Measurements from ENCODE around the gene MON1B.
"Not testable (repeated sequence)": the region's sequence is repeated elsewhere in the genome, so short reads cannot be mapped to it uniquely, and the experiment has no call there.

The MON1B gene

DNA sequence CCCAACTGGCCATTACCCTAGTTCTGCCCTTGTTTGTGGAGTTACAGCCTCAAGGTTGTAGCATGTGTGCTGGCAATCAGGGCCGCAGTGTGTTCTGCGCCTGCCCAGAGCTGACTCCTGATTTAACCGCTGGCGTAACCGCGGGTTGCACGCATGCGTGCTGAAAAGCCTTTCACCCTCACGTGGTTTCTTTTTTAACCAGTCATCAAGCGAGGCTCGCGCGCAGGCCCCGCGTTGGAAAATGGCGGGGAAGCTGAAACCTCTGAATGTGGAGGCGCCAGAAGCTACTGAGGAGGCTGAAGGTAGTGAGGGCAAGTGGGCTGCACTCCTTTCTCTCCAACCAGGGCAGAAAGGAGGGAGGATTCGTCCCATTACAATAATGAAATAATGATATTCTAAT is 8.2 kb downstream of the MON1B start, which contains the start of gene SYCE1L:
Gene SYCE1L, plus strand, starts transcription at position 198 of the 400 bp plus-strand sequence. Its CDS starts 44 bp downstream, at position 242.
- no peak for DNase-seq

- DNase-seq, result no peak
Observed at GRCh38 chr16:77206533-77206932, 15.5 kb downstream of the MON1B start.

GRCh38 chr16:77207030-77207429 is 16.0 kb downstream of the MON1B start:
- no peak for DNase-seq

GRCh38 chr16:77208382-77208781 is 17.4 kb downstream of the MON1B start:
- no peak for DNase-seq

DNA sequence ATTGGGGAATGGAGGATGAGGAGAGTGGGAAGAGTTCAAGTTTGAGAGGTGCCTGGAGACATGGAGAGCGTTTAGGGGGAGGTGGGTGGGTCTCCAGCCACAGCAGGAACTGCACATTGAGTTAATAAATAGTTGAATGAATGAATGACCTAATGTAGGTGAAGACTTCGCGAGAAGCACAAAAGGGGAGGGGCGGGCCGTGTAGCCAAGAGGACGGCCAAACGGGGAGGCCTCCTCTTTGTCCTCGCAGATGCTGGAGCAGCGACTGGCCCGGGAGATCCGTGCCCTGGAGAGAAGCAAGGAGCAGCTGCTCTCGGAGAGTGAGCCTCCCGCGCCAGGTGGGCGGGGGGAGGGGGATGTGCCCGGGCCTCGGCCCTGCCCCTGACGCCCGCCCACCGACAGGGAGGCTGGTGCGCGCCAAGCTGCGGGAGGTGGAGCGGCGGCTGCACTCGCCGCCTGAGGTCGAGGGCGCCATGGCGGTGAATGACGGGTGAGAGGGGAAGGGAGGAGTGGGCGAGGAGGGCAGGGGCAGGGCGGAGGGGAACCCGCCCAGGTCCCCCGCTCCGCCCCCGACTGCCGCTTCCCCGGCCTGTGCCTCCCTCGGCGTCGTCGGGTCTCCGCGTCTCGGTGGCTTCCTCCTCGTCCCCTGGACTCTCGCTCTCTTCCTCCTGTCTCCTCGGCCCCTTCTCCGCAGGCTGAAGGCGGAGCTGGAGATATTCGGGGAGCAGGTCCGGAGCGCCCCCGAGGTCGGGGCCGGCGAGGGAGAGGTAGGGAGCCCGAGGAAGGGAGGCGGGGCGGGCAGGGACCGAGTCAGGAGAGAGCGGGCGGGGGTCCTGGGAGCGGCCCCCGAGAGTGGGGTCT is 21.1 kb downstream of the MON1B start:
- peak; percentile 89 for DNase-seq

- DNase-seq, result peak; percentile 57
Observed at GRCh38 chr16:77212741-77213541, 22.0 kb downstream of the MON1B start.

DNA sequence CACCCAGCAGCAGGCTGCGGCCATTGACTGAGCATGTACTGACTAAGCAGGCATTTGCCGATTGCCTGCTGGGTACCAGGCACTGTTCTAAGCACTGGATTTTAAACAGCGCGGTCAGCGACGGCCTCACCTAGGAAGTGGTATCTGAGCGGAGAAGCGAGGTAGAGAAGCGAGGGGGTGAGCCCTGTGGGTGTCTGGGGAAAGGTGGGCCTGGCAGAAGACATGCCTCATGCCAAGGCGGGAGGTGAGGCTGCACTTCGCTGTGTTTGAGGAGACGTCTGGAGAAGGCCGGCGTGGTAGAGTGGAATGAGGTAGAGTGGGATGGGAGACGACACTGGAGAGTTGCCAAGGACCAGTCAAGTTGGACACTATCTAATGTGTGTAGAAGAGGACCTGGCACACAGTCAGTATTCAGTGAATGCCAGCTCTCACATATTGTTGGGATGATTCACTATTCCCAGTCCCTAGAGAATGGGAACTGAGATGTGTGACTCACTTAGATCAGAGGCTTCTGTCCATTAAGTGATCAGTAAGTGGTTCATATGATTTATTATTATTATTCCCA is 22.6 kb downstream of the MON1B start:
- no peak for DNase-seq

GRCh38 chr16:77214411-77215138 is 23.6 kb downstream of the MON1B start:
- no peak for DNase-seq

- DNase-seq, result no peak
Observed at GRCh38 chr16:77219437-77219836, 28.4 kb downstream of the MON1B start.

DNA sequence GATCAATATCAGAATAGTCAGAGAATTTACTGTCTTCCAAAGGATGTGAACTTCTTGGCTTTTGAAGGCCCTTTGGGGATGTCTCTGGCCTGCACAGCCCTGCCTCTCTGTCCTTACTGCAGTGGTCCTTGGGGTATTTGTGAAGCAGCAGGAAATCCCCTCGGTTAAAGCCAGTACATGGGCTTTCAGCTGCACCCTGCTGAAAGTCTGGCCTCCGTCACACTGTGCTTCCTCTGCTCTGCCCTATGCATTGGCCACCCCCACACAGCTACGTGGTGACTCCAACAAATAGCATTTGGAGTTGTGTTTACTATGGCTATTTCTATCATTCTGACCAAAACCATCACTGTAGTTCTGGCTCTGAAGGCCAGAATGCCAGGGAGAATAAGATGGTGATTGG is 29.4 kb downstream of the MON1B start:
- DNase-seq, result no peak

GRCh38 chr16:77221482-77221881 is 30.5 kb downstream of the MON1B start:
- DNase-seq, result no peak

DNA sequence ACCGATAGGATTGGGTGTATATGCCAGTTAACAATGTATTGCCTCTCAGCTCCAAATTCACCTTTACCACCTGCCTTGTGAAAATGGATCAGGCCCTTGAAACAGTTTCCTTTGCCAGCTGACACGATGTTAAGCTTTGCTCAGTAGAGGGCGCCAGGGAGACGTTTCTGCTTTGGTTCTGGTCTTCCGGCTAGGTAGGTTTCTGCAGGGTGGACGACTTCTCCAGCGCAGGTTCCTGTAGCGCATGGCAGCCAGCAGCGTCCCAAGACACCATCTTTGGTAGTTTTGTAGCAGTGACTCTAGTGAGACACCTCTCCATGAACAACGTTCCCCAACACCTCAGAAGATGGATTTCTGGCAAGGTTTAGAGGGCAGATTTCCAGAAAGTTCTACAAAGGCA is 32.2 kb downstream of the MON1B start:
- DNase-seq, result no peak

DNA sequence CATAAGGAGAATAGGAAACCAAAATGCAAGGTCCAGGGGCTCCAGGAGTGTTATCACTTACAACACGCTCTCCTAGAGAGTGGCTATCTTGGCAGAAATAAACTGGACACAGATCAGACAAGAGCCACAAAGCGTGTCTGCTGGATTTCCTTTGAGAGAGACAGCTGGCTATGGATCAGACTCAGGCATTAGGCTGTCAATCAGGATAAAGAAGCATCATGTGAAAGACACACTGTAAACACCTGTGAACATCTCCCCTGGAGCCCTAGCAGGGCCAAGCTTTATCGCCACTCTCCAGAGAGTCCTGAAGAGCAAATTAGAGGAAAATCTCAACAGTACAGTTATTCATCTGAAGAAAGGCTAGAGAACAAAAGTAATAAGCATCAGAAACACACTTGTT is 34.2 kb downstream of the MON1B start:
- DNase-seq, result no peak

GRCh38 chr16:77227745-77228144 is 36.8 kb downstream of the MON1B start:
- no peak for DNase-seq

GRCh38 chr16:77231047-77231446 is 40.1 kb downstream of the MON1B start:
- no peak for DNase-seq

GRCh38 chr16:77233799-77234519 is 43.0 kb downstream of the MON1B start:
- DNase-seq, result no peak

DNA sequence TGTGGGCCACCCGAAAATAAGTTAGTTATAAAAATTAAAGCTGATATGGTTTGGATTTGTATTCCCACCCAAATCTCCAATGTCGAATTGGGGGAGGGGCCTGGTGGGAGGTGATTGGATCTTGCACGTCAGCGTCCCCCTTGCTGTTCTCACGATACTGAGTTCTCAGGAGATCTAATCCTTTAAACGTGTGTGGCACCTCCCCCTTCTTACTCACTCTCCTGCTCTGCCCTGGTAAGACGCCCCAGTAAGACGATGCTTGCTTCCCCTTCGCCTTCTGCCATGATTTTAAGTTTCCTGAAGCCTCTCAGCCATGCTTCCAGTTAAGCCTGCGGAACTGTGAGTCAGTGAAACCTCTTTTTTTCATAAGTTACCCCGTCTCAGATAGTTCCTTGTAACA is 43.6 kb downstream of the MON1B start:
- no peak for DNase-seq

DNA sequence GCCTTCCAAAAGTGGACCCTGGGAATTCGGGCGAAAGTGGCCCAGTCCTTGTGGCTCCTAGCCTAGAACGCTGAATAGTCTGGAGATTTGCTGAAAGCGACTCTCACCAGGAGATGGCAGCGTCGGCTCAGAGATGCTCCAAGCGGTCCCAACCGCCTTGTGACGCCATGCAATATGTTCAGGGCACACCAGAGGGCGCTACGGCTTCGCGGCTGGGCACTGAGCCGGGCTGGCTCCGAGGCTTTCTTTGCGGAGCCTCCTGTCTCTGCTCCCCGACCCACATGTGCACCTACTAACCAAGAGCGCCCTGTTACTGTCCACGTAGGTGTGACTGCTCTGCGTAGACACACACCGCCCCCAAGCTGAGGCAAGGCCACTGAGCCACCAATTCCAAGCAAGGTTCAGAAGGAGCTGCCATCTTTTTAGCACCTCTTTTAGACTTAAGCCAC is 45.1 kb downstream of the MON1B start:
- DNase-seq, result peak; percentile 66

- DNase-seq, result no peak
Observed at GRCh38 chr16:77238593-77238992, 47.6 kb downstream of the MON1B start.

- not testable (repeated sequence) for DNase-seq
Observed at GRCh38 chr16:77242471-77242870, 51.5 kb downstream of the MON1B start.

GRCh38 chr16:77246150-77246549 is 55.2 kb downstream of the MON1B start:
- no peak for DNase-seq

- DNase-seq, result no peak
Observed at GRCh38 chr16:77250400-77250799, 59.4 kb downstream of the MON1B start.

All from SHP77 treated with DMSO at 0.1 percent for 48 hours (cell line).